ENCODE data around the gene VEGFC. TPM values are rescaled to one million over a fixed set of nuclear protein-coding genes. Genes with fewer than 3 reads are reported as not detected.
A peak's percentile ranks its signal among the peaks of the same experiment; 100 is the strongest.

The VEGFC gene
- total RNA-seq, 1 donor from 2014 or later = 13.6 TPM

DNA sequence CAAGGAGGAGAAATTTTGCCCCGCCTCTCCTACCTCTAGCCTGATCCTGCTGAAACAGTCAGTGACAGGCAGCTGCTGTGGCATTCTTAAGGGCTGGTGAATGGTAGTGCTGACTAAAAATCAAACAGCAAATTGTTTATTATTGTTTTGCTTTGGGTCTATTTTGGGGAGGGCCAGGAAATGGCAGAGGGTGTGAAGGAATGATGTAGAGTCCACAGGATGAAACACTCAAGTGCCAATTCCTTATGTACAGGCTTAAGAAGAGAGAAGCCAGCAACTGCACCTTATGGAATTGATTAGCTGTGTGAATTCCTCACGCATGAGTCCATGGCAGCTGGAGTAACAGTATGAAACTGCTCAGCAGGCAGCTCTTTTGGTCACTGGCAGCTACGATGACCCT is 39.7 kb downstream of the VEGFC start:
- peaks cover 52% of the 10 kb centered on the region for H3K4me1 Mint-ChIP-seq (ENCODE audit: unreplicated experiment)
- no peak for TF ChIP-seq CTCF (IDR thresholded peaks at IDR 0.05)
- H3K9me3 Mint-ChIP-seq (ENCODE audit: unreplicated experiment) = no peaks in the 10 kb centered on the region
- H3K27me3 Mint-ChIP-seq (ENCODE audit: unreplicated experiment) = no peaks in the 10 kb centered on the region
- no peaks in the 10 kb centered on the region for H3K36me3 Mint-ChIP-seq (ENCODE audit: unreplicated experiment)
- peak overlapping the region; percentile 27 for H3K4me3 Mint-ChIP-seq (ENCODE audit: unreplicated experiment)
- peak; percentile 85 for DNase-seq (ENCODE audit: extremely low spot score, unreplicated experiment)
- H3K27ac Mint-ChIP-seq (ENCODE audit: unreplicated experiment) = peak overlapping the region; percentile 65

GRCh38 chr4:176752191-176752749 is 40.5 kb downstream of the VEGFC start:
- Mint-ChIP-seq H3K27ac (ENCODE audit: unreplicated experiment) (peak overlapping the region; percentile 65), H3K36me3 (ENCODE audit: unreplicated experiment) (no peaks in the 10 kb centered on the region)
- DNase-seq (ENCODE audit: extremely low spot score, unreplicated experiment) = no peak

DNA sequence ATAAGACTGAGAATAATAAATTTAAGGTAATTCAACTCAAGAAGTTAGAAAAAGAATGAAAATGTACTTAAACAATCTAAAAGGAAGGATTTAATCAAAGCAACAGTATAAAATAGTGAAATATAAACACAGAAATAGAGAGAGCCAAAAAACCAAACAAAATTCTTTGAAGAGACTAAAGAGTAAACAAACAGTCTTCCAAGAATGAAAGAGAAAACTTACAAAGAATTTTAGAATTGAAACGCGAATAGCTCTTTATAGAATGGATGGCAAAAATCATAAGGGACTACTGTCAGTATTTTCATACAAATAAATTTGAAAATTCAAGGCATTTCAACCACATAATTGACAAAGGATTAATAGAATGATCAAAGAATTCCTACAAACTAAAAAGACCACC is 41.7 kb downstream of the VEGFC start:
- Mint-ChIP-seq H3K9me3 (ENCODE audit: unreplicated experiment) (no peaks in the 10 kb centered on the region), H3K27me3 (ENCODE audit: unreplicated experiment) (no peaks in the 10 kb centered on the region), H3K4me3 (ENCODE audit: unreplicated experiment) (no peak overlapping the region), H3K36me3 (ENCODE audit: unreplicated experiment) (no peaks in the 10 kb centered on the region), H3K4me1 (ENCODE audit: unreplicated experiment) (peaks cover 51% of the 10 kb centered on the region), H3K27ac (ENCODE audit: unreplicated experiment) (peak overlapping the region; percentile 72)
- no peak for DNase-seq (ENCODE audit: extremely low spot score, unreplicated experiment)
- no peak for TF ChIP-seq CTCF (IDR thresholded peaks at IDR 0.05)

More at GRCh38 chr4:176752191-176752749, 40.5 kb downstream of the VEGFC start:
- H3K4me3 Mint-ChIP-seq (ENCODE audit: unreplicated experiment) = no peak overlapping the region
- H3K27me3 Mint-ChIP-seq (ENCODE audit: unreplicated experiment) = no peaks in the 10 kb centered on the region
- peaks cover 56% of the 10 kb centered on the region for H3K4me1 Mint-ChIP-seq (ENCODE audit: unreplicated experiment)
- TF ChIP-seq CTCF (IDR thresholded peaks at IDR 0.05) = no peak
- no peaks in the 10 kb centered on the region for H3K9me3 Mint-ChIP-seq (ENCODE audit: unreplicated experiment)

GRCh38 chr4:176746846-176747245 is 45.9 kb downstream of the VEGFC start:
- no peaks in the 10 kb centered on the region for H3K9me3 Mint-ChIP-seq (ENCODE audit: unreplicated experiment)
- H3K36me3 Mint-ChIP-seq (ENCODE audit: unreplicated experiment) = no peaks in the 10 kb centered on the region
- no peaks in the 10 kb centered on the region for H3K27me3 Mint-ChIP-seq (ENCODE audit: unreplicated experiment)
- no peak overlapping the region for H3K4me3 Mint-ChIP-seq (ENCODE audit: unreplicated experiment)
- H3K4me1 Mint-ChIP-seq (ENCODE audit: unreplicated experiment) = peaks cover 41% of the 10 kb centered on the region
- no peak for DNase-seq (ENCODE audit: extremely low spot score, unreplicated experiment)
- no peak for TF ChIP-seq CTCF (IDR thresholded peaks at IDR 0.05)
- H3K27ac Mint-ChIP-seq (ENCODE audit: unreplicated experiment) = no peak overlapping the region

DNA sequence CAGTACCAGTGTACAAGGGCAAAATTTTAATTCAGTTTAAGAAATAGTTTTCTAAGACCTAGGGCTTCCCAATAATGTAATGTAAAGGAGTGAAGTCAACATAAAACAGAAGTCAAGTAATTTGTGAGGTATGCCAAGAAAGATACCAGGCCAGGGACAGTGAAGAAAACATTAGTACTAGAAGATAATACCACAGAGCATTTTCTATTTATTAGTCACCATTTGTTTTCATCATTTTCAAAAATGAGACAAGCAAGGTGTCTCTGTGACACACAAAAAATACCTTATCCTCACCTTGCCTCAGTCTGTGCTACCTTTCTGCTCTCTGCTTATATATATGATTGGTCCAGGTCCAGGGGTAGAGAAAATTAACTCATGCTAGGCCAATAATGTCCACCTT is 46.8 kb downstream of the VEGFC start:
- TF ChIP-seq CTCF (IDR thresholded peaks at IDR 0.05) = no peak
- H3K4me1 Mint-ChIP-seq (ENCODE audit: unreplicated experiment) = peaks cover 43% of the 10 kb centered on the region
- no peak overlapping the region for H3K4me3 Mint-ChIP-seq (ENCODE audit: unreplicated experiment)
- H3K27me3 Mint-ChIP-seq (ENCODE audit: unreplicated experiment) = no peaks in the 10 kb centered on the region
- no peak overlapping the region for H3K27ac Mint-ChIP-seq (ENCODE audit: unreplicated experiment)
- H3K36me3 Mint-ChIP-seq (ENCODE audit: unreplicated experiment) = no peaks in the 10 kb centered on the region
- DNase-seq (ENCODE audit: extremely low spot score, unreplicated experiment) = no peak
- H3K9me3 Mint-ChIP-seq (ENCODE audit: unreplicated experiment) = no peaks in the 10 kb centered on the region
